Limb (tissue), 2 donors: ENCODE data around the gene IFT22.
"Not testable (repeated sequence)": the region's sequence is repeated elsewhere in the genome, so short reads cannot be mapped to it uniquely, and the experiment has no call there.

Experiments
- DNase-seq, 2 donors: peaks; one replicate each; pipeline ENCODE4 v3.0.0-alpha.2; 2016; ENCODE audit errors: extremely low spot score in 2 of 2

The IFT22 gene

DNA sequence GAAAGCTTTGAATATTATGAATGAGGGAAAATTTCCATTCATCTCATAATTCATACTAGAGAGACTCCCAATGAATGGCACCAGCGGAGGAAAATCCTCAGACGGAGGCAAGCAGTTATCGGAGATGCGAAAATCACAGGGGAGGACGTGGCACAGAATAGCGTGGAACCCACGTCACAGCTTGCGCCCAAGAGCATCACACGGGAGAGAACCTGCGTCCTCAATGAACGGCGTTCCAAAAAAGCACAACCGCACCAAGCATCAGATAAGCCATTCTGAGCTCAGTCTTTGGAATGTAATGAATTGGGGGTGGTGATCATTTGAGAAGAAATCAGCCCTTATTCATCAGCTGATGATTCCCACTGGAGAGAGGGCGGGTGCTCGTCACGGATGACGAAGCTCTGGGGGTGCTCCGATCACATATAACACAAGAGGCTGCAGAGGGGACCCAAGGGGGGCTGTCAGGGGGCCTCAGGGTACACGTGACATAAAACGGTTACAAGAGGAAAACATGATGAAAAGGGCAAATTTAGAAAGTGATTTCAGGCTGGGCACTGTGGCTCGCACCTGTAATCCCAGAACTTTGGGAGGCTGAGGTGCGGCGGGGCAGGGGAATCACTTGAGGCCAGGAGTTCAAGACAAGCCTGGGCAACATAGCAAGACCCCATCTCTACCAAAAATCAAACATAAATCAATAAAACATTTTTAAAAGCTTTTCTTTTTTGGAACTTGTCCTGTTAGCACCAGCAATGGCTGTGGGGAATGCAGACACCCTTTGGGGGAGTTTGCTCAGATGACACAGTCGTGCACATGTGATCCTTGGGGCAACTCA is 42.9 kb downstream of the IFT22 start:
- no peak for DNase-seq

DNA sequence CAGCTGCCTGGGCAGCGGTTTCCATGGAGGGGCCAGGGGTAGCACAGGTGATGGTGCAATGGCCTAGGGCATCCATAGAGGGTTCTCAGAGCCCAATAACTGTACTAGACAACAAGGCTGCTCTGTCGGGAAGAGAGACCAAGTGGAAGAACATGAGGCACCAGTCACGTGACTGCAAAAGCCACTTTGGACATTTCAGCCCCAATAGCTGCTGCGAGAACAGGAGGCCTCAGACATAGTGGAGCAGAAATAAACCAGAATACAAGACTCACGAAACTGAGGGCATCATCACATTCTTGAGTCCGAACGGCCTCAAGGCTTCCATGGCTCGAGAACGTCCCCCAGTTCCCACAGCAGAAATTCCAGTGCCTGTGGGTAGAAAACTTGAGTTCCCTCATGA is 44.5 kb downstream of the IFT22 start:
- DNase-seq: no peak

DNA sequence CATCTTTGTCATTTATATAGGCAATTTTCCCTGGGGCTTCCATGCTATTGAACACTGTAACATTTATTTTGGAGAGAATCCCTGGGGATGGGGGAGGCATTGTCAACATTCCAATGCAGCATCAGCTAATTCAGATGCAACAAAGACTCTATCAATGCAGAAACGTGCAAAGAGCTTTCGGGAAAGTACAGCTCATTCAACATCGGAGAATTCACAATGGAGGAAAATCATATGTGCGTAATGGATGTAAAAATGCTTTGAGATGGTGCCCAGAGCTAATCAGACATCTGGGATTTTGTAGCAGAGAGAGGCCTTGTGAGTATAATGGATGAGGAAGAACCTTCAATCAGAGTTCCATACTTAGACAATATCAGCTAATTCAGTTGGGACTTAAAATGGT is 48.4 kb downstream of the IFT22 start:
- no peak for DNase-seq

DNA sequence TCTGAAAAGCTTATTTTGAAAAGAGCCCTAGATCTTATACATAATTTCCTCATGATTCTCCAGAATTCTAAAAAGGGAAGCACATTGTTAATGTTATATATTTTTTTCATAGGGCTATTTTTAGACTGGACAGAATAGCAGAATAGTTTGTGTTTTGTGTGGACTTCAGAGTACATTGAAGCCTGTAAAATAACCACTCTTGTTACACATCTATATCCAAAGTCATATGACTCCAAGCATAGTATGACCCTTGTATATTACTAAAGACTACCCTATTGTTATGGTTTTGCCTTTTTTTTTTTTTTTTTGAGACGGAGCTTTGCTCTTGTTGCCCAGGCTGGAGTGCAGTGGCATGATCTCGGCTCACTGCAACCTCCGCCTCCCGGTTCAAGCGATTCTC is 50.6 kb downstream of the IFT22 start:
- no peak for DNase-seq

DNA sequence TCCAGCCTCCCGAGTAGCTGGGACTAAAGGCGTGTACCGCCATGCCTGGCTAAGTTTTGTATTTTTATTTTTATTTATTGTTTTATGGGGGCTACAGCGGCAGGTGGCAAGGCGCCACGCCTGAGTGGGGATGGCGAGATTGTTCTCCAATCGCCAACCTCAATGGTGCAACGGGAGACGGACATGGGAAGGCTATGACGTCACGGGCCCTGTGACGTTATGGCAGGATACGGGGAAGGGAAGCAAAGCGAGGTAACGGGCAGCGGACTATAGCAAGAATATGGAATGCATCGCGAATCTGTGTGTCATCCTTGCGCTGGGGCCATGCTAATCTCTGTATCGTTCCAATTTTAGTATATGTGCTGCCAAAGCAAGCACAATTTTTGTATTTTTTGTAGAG is 51.9 kb downstream of the IFT22 start:
- DNase-seq: no peak

DNA sequence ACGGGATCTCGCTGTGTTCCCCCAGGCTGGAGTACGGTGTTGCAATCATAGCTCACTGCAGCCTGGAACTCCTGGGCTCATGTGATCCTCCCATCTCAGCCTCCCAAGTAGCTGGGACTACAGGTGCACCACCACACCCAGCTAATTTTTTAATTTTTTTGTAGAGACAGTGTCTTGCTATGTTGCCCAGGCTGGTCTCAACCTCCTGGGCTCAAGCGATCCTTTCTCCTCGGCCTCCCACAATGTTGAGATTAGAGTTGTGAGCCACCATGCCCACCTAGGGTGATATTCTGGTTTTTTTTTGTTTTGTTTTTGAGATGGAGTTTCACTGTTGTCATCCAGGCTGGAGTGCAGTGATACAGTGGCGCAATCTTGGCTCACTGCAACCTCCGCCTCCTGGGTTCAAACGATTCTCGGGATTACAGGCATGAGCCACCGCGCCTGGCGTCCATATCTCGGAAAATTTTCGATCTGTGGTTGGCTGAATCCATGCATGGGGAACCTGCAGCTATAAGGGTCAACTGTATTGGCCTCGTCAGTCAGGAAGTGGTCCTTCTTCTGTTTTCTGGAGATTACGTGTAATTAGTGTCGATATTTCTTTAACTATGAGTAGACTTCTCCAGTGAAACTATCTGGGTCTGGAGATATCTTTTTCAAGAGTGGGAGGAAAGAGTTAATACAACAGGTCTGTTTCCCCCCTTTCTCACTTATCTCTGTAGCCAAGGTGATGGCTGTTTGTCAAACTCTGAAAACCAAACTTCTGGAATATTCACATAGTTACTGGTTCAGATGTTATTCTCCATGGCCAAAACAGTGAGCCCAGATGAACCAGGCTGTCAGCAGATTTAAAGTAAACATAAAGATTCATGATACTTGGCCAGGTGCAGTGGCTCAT is 55.7 kb downstream of the IFT22 start:
- no peak for DNase-seq

DNA sequence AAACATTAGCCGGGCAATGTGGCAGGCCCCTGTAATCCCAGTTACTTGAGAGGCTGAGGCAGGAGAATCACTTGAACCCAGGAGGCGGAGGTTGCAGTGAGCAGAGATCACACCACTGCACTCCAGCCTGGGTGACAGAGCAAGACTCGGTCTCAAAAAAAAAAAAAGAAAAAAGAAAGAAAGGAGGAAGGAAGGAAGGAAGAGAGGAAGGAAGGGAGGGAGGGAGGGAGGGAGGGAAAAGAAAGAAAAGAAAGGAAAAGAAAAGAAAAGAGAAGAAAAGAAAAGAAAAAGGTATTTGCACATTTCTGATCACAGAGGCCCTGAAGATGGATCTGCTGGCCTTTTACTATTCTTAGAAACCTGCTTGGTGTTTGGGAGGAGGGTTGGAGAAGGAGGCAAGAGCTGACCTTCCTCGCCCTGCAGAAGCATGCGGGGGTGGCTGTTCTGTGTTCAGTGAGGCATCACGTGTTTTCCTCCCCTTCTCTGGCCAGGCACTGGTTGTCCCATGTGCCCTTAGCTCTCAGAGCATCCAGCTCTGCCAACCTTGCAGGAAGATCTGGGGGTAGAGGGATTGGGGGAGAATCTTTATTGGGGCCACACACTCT is 57.4 kb downstream of the IFT22 start:
- not testable (repeated sequence) for DNase-seq
